ENCODE measurements around the gene PMVK.
"Not testable (repeated sequence)": the region's sequence is repeated elsewhere in the genome, so short reads cannot be mapped to it uniquely, and the experiment has no call there.

Gene PMVK

GRCh38 chr1:154911691-154912550 lies 24.6 kb downstream of the PMVK start:
- DNase-seq: no peak

GRCh38 chr1:154910851-154911250 lies 25.7 kb downstream of the PMVK start:
- no peak for DNase-seq

GRCh38 chr1:154908937-154909336 lies 27.6 kb downstream of the PMVK start:
- DNase-seq: no peak

- DNase-seq: not testable (repeated sequence)
Observed at GRCh38 chr1:154908129-154908528, 28.4 kb downstream of the PMVK start.

- no peak for DNase-seq
Observed at GRCh38 chr1:154906621-154907081, 29.9 kb downstream of the PMVK start.

- DNase-seq: no peak
Observed at GRCh38 chr1:154902938-154903566, 33.5 kb downstream of the PMVK start.

GRCh38 chr1:154901591-154901990 lies 34.9 kb downstream of the PMVK start:
- DNase-seq: no peak

- no peak for DNase-seq
Observed at GRCh38 chr1:154899041-154899440, 37.5 kb downstream of the PMVK start.

GRCh38 chr1:154896771-154897286 lies 39.7 kb downstream of the PMVK start:
- no peak for DNase-seq

GRCh38 chr1:154895798-154896197 lies 40.7 kb downstream of the PMVK start:
- no peak for DNase-seq

GRCh38 chr1:154891452-154891851 lies 45.1 kb downstream of the PMVK start:
- no peak for DNase-seq

GRCh38 chr1:154888757-154889156 lies 47.8 kb downstream of the PMVK start:
- DNase-seq: no peak

- no peak for DNase-seq
Observed at GRCh38 chr1:154886281-154887015, 50.1 kb downstream of the PMVK start.

- DNase-seq: no peak
Observed at GRCh38 chr1:154884869-154885701, 51.4 kb downstream of the PMVK start.

- DNase-seq: no peak
Observed at GRCh38 chr1:154883919-154884868, 52.3 kb downstream of the PMVK start.

- no peak for DNase-seq
Observed at GRCh38 chr1:154881820-154882535, 54.5 kb downstream of the PMVK start.

- DNase-seq: no peak
Observed at GRCh38 chr1:154880671-154881070, 55.8 kb downstream of the PMVK start.

GRCh38 chr1:154879038-154879421 lies 57.5 kb downstream of the PMVK start:
- peak; percentile 74 for DNase-seq

GRCh38 chr1:154878371-154879037 lies 58.0 kb downstream of the PMVK start:
- DNase-seq: peak; percentile 71

Data from COR-L47 (cell line).